GM12801 (cell line): ENCODE data around the gene ERGIC2.

ENCODE experiments used
- TF ChIP-seq, protein P1 (sequence below): IDR thresholded peaks from one replicate; pipeline ENCODE4 v1.5.1; 2011; ENCODE audit warnings: control low read depth; ENCODE audit not compliant: insufficient read length; ENCODE audit errors: extremely low read depth

ERGIC2 gene, protein sequence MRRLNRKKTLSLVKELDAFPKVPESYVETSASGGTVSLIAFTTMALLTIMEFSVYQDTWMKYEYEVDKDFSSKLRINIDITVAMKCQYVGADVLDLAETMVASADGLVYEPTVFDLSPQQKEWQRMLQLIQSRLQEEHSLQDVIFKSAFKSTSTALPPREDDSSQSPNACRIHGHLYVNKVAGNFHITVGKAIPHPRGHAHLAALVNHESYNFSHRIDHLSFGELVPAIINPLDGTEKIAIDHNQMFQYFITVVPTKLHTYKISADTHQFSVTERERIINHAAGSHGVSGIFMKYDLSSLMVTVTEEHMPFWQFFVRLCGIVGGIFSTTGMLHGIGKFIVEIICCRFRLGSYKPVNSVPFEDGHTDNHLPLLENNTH

DNA sequence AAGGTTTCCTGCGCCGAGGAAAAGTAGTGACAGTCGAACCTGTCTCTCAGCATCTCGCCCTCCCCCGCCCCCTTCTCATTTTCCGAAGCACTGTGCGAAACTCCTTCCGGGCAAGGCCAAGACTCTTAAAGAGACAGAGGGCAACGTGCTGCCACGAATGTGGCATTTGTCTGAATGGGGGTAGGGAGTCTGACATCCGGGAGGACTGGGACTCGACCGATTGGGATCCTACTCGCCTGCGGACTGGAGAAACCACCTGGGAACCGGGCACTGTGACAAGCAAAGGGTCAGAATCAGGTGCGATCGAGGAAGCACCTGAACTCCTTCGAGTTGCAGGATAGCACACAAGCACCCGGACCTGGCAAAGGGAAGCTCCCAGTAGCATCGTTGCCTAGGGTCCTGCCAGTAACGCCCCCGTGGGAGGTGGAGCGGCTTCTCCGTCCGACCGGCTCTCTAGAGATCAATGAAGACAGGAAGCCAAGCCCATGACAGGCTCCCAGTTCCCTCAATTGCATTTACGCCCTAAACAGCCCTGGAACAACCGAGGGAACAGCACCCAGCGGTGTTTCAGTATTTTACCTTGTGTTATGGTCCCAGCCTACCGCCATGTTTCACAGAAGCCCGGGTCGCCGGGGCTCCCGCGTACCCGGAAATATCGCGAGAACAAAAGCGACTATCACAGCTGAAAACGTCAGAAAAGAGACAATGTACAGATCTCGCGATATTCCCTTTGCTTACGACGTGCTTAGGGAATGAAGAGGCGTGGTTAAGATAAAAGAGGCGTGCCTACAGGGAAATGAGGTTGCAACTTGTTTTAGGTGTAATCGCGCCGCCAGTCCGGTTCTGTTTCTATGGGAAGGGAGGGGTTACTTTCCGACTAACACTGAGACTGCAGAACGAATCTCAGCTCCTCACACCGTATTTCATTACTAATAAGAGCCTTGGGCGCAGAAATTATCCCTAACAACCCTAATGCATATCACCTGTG lies at the start of gene ERGIC2:
ERGIC2 (minus strand) TSS at position 637 of the 988 bp plus-strand sequence. CDS start 9,539 bp downstream, outside the sequence.
- TF ChIP-seq, protein P1, sequence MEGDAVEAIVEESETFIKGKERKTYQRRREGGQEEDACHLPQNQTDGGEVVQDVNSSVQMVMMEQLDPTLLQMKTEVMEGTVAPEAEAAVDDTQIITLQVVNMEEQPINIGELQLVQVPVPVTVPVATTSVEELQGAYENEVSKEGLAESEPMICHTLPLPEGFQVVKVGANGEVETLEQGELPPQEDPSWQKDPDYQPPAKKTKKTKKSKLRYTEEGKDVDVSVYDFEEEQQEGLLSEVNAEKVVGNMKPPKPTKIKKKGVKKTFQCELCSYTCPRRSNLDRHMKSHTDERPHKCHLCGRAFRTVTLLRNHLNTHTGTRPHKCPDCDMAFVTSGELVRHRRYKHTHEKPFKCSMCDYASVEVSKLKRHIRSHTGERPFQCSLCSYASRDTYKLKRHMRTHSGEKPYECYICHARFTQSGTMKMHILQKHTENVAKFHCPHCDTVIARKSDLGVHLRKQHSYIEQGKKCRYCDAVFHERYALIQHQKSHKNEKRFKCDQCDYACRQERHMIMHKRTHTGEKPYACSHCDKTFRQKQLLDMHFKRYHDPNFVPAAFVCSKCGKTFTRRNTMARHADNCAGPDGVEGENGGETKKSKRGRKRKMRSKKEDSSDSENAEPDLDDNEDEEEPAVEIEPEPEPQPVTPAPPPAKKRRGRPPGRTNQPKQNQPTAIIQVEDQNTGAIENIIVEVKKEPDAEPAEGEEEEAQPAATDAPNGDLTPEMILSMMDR: no peak

DNA sequence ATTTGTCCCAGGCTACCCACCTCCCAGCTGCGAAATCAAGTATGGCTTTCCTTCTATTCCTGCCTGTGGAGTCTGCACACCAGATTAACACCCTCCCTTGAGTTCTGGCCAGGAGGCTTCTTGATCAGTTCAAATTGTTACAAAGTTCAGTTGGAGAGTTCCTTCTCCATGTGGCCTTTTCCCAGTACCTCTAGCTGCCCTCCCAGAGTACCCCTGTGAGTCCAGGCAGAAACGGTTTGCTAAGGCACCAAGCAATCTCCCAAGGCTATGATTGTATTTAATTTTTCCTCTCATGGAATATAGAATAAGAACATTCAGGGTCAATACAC lies 49.7 kb upstream of the ERGIC2 start:
- TF ChIP-seq, protein P1: no peak

DNA sequence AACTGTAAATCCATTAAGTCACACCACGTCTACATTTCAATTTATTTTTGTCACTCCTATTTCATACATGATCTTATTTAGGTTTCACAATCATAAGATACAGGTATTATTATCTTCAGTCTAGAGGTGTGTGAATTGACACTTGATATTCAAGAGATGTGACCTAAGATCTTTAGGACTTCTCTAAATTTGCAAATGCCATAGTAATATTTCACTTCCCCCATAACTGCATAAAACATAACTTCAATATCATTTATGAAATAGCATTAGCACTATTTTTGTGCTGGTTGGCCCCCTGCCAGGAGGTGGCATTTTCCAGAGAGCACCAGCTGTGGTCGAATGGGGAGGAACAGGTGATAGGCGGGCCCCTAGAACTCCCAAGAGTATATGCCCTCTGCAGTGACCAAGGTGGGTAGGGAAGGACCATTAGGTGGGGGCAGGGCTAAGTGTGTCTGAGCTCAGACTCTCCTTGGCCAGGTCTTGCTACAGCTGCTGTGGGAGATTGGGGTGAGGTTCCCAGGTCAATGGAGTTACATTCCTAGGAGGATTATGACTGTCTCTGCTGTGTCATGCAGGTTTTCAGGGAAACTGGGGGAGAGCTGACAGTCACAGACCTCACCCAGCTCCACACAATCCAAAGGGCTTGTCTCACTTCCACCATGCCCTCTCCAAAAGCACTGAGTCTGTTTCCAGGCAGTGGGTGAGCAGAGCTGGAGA lies 49.2 kb upstream of the ERGIC2 start:
- TF ChIP-seq, protein P1: no peak

DNA sequence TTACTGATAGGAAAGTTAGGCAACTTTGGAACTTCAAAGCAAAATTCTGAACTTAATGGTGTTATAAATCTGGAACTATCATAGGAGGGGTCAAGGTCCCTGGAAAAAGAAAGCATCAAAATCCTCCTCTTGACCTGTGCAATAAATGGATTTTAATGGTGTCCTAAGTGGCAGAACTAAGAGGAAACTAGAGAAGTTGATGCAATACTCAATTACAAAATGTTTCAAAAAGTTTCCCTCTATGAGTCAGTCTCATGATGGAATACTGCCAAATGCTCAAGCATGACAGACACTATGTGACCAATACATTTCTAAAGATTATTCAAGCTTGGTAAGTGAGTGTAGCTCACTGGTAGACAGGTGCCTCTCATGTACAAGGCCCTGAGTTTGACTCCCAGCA lies 47.7 kb upstream of the ERGIC2 start:
- TF ChIP-seq, protein P1: no peak

DNA sequence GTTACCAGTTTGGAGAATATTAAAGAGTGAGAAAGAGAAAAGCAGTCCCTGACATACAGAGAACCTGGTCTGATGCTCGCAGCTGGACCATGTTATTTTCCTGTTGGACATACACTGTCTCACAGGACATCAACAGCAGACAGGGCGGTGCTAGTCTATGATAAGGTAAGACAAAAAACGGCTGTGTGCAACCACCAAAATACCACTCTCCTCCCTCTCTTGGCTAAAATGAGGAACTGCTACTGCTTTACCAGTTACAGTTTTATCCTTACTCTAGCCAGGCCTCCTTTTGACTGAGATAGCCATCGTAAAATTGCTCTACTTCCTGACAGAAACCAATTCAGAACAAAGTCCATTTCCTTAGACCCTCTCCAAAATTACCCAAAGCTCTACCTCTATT lies 47.0 kb upstream of the ERGIC2 start:
- TF ChIP-seq, protein P1: no peak

DNA sequence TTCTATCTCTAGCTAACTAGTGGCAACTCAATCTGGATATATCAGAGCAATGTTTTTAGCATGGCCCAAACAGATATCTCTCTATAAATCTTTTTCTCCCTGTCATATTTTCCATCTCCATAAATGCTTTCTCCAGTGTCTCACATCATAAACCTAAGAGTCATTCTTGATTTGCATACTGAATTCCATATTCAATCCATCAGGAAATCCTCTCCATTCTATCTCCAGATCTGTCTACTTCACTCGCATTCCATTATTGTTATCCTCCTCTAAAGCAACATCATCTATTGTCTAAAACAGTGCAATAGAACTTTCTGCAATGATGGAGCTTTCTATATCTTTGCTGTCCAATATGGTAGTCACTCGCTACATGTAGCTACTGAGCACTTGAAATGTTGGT lies 45.5 kb upstream of the ERGIC2 start:
- TF ChIP-seq, protein P1: no peak

DNA sequence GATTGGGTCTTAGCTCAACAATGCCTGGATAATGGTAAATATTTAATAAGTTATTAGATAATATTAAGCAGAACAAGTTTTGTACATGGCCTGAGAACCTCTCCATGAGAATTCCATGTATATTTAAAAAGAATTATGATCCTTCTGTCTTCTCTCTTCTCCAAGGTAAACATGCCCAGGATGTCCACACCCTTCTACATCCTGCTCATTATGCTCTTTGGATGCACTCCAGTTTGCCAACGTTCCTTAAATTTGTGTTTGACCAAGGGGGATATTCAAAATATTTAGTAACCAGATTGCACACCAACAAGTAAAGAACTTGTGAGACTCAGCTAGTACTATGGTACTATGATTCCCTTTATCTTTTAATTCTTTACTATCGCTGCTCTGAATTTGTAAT lies 44.8 kb upstream of the ERGIC2 start:
- TF ChIP-seq, protein P1: no peak
